Caco-2 (cell line): ENCODE measurements around the gene HSPB6. TPM values are rescaled to one million over a fixed set of nuclear protein-coding genes. Genes with fewer than 3 reads are reported as not detected.
A peak's percentile ranks its signal among the peaks of the same experiment; 100 is the strongest.

Experiments used
- BruUV-seq: library from RNA; stranded (reverse); fragments of 400-500 nt; replicated peaks from 2 replicates; lab custom pipeline; 2021; lab: Mats Ljungman, UMichigan
- CTCF ChIA-PET: fragments of 300-600 bp; sonication (Branson Sonifier 250); formaldehyde crosslinking; loops from one replicate; lab custom pipeline; 2022; ENCODE audit warnings: antibody characterized with exemption; lab: Charles Lee
- POLR2A ChIA-PET: fragments of 300-600 bp; sonication (Branson Sonifier 250); formaldehyde crosslinking; loops from one replicate; lab custom pipeline; 2022; ENCODE audit warnings: antibody characterized with exemption; lab: Charles Lee
- DNase-seq, 2 experiments: peaks; one replicate each; pipeline versions ENCODE4 v3.0.0 to v3.0.0-alpha.2; 2020 to 2022
- H3K27me3 ChIP-seq: replicated peaks from 2 replicates; pipeline ENCODE4 v1.6.0; 2011; ENCODE audit warnings: low read length; ENCODE audit not compliant: control insufficient read depth, insufficient read depth
- H3K36me3 ChIP-seq: 2 replicates; pipeline ENCODE4 v1.5.1; 2011; ENCODE audit warnings: low read length; ENCODE audit not compliant: control insufficient read depth, insufficient read depth
- H3K4me1 ChIP-seq: fragments of 250-450 bp; sonication (Bioruptor Pico); 2 replicates; pipeline ENCODE4 v1.5.1; 2020; ENCODE audit warnings: mild to moderate bottlenecking
- H3K4me3 ChIP-seq: 2 replicates; pipeline ENCODE4 v1.5.1; 2011; ENCODE audit warnings: low read depth, mild to moderate bottlenecking, control low read depth, low read length
- H3K9me3 ChIP-seq: fragments of 250-450 bp; sonication (Bioruptor Pico); 2 replicates; pipeline ENCODE4 v1.5.1; 2020; ENCODE audit warnings: mild to moderate bottlenecking, moderate library complexity
- H3K27ac Mint-ChIP-seq: one replicate; pipeline ENCODE4 v1.8.0; 2022; ENCODE audit warnings: mixed read lengths; ENCODE audit not compliant: unreplicated experiment
- H3K27me3 Mint-ChIP-seq: one replicate; pipeline ENCODE4 v1.8.0; 2022; ENCODE audit warnings: mixed read lengths; ENCODE audit not compliant: insufficient read depth, unreplicated experiment
- H3K36me3 Mint-ChIP-seq: one replicate; pipeline ENCODE4 v1.8.0; 2022; ENCODE audit warnings: mild to moderate bottlenecking, mixed read lengths; ENCODE audit not compliant: insufficient read depth, unreplicated experiment
- H3K4me1 Mint-ChIP-seq: one replicate; pipeline ENCODE4 v1.8.0; 2022; ENCODE audit warnings: low read depth, mixed read lengths; ENCODE audit not compliant: unreplicated experiment
- H3K4me3 Mint-ChIP-seq: one replicate; pipeline ENCODE4 v1.8.0; 2022; ENCODE audit warnings: mild to moderate bottlenecking, moderate library complexity, mixed read lengths; ENCODE audit not compliant: unreplicated experiment
- H3K9me3 Mint-ChIP-seq: one replicate; pipeline ENCODE4 v1.8.0; 2022; ENCODE audit warnings: mixed read lengths; ENCODE audit not compliant: unreplicated experiment
- CTCF ChIP-seq, 2 experiments: fragments of 200-600 bp in 1 of 2; IDR thresholded peaks; 1 replicate in 1 of 2; 2 replicates in 1 of 2; pipeline versions ENCODE4 v1.5.1 to v1.8.0; 2011 to 2022; ENCODE audit warnings: antibody characterized with exemption in 1 of 2, control low read depth in 1 of 2, inconsistent platforms in 1 of 2, low read depth in 1 of 2, low read length in 1 of 2, mild to moderate bottlenecking in 1 of 2, moderate library complexity in 1 of 2; ENCODE audit not compliant: insufficient read depth in 1 of 2, severe bottlenecking in 1 of 2, unreplicated experiment in 1 of 2
- intact Hi-C: fragments of 100-400 bp; cut with micrococcal nuclease; formaldehyde crosslinking; loops from one replicate; pipeline ENCODE4 v1.10.0; 2022; ENCODE audit not compliant: unreplicated experiment
- total RNA-seq: library from RNA; stranded (reverse); gene quantifications from 2 replicates; pipeline ENCODE4 v1.2.3, GENCODE V29; 2022

HSPB6 gene
- total RNA-seq, 1 experiment from 2014 or later: 0.48 TPM

- Histone ChIP-seq H3K9me3 (no peaks in the 10 kb centered on the region), H3K4me3 (no peak overlapping the region), H3K36me3 (no peaks in the 10 kb centered on the region; the same call in 1 of the 2 replicates), H3K27me3 (no peaks in the 10 kb centered on the region), H3K4me1 (no peaks in the 10 kb centered on the region)
- no peak overlapping the region for H3K4me3 Mint-ChIP-seq
- CTCF ChIA-PET: interaction anchor here (0.5 to 0.6 kb wide), 3 partner anchors 7 to 399 kb away, joined by 3 to 7 read pairs (median 4); no protein-coding TSS in a partner anchor
- H3K27ac Mint-ChIP-seq: no peak overlapping the region
- H3K9me3 Mint-ChIP-seq: no peaks in the 10 kb centered on the region
- DNase-seq: no peak
- intact Hi-C loops: no loop called here
- POLR2A ChIA-PET: interaction anchor here (0.6 kb wide), 1 partner anchor 36 kb away, joined by 4 read pairs; the partner anchor contains the start of gene LIN37
- BruUV-seq: no TSS peak
- H3K4me1 Mint-ChIP-seq: peaks cover 8% of the 10 kb centered on the region
- peak in 1 of 2 experiments; percentile 29 for TF ChIP-seq CTCF (IDR thresholded peaks at IDR 0.05; ENCODE audit: insufficient read depth in 1 of 2, low read depth in 1 of 2, low read length in 1 of 2, severe bottlenecking in 1 of 2, unreplicated experiment in 1 of 2)
- no peaks in the 10 kb centered on the region for H3K27me3 Mint-ChIP-seq
- H3K36me3 Mint-ChIP-seq: peaks cover 5% of the 10 kb centered on the region
These were observed 26.9 kb upstream of the HSPB6 start for GRCh38 chr19:35783469-35784434.

GRCh38 chr19:35782589-35782988, 25.8 kb upstream of the HSPB6 start:
- H3K36me3 Mint-ChIP-seq: peaks cover 5% of the 10 kb centered on the region
- no peak for DNase-seq
- POLR2A ChIA-PET: no interaction called here
- H3K4me1 ChIP-seq: no peaks in the 10 kb centered on the region
- CTCF ChIA-PET: interaction anchor here (1.0 kb wide), 1 partner anchor 148 kb away, joined by 3 read pairs; no protein-coding TSS in a partner anchor
- no peak overlapping the region for H3K27ac Mint-ChIP-seq
- H3K4me3 Mint-ChIP-seq: no peak overlapping the region
- H3K9me3 ChIP-seq: no peaks in the 10 kb centered on the region
- H3K4me3 ChIP-seq: no peak overlapping the region
- no peaks in the 10 kb centered on the region; the same call in 1 of the 2 replicates for H3K36me3 ChIP-seq
- H3K9me3 Mint-ChIP-seq: no peaks in the 10 kb centered on the region
- H3K27me3 ChIP-seq: no peaks in the 10 kb centered on the region
- no peaks in the 10 kb centered on the region for H3K27me3 Mint-ChIP-seq
- TF ChIP-seq CTCF (IDR thresholded peaks at IDR 0.05; ENCODE audit: insufficient read depth in 1 of 2, low read depth in 1 of 2, low read length in 1 of 2, severe bottlenecking in 1 of 2, unreplicated experiment in 1 of 2): no peak
- no TSS peak for BruUV-seq
- H3K4me1 Mint-ChIP-seq: peaks cover 8% of the 10 kb centered on the region
- intact Hi-C loops: no loop called here

DNA sequence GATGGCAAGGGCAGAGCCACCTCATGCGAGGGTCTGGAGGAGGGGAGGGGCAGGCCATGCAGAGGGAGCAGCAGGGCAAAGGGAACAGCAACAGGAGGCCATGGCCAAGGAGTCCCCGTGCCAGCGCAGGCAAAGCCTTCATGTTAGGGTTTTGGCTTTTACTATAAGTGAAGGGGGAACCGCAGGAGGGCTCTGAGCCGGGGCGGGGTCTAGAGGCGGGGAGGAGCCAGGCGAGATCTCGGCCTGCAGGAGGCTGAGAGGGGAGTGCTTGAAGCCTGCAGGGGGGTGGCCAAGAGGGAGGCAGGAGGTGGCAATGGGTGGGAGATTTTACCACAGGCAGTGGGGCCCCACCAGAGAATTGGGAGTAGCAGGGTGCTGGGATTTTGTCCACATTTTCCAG, 24.8 kb upstream of the HSPB6 start:
- Histone ChIP-seq H3K36me3 (no peaks in the 10 kb centered on the region; the same call in 1 of the 2 replicates), H3K4me1 (no peaks in the 10 kb centered on the region), H3K9me3 (no peaks in the 10 kb centered on the region), H3K27me3 (no peaks in the 10 kb centered on the region), H3K4me3 (no peak overlapping the region)
- TF ChIP-seq CTCF (IDR thresholded peaks at IDR 0.05; ENCODE audit: insufficient read depth in 1 of 2, low read depth in 1 of 2, low read length in 1 of 2, severe bottlenecking in 1 of 2, unreplicated experiment in 1 of 2): no peak
- no peak for DNase-seq
- ChIA-PET CTCF (interaction anchor here (1.0 kb wide), 1 partner anchor 149 kb away, joined by 3 read pairs; no protein-coding TSS in a partner anchor), POLR2A (no interaction called here)
- intact Hi-C loops: no loop called here
- no peak overlapping the region for H3K4me3 Mint-ChIP-seq
- no peak overlapping the region for H3K27ac Mint-ChIP-seq
- peaks cover 5% of the 10 kb centered on the region for H3K36me3 Mint-ChIP-seq
- peaks cover 8% of the 10 kb centered on the region for H3K4me1 Mint-ChIP-seq
- no TSS peak for BruUV-seq
- no peaks in the 10 kb centered on the region for H3K27me3 Mint-ChIP-seq
- no peaks in the 10 kb centered on the region for H3K9me3 Mint-ChIP-seq
